H9 (cell line): ENCODE measurements around the gene BICDL1. TPM values are rescaled to one million over a fixed set of nuclear protein-coding genes. Genes with fewer than 3 reads are reported as not detected.
A peak's percentile ranks its signal among the peaks of the same experiment; 100 is the strongest.

Source experiments
- DNase-seq: peaks from one replicate; pipeline ENCODE4 v3.0.0-alpha.2; 2017
- H2AFZ ChIP-seq: one replicate; pipeline ENCODE4 v1.6.1; 2013; ENCODE audit warnings: mild to moderate bottlenecking, low read length, control low read depth, moderate library complexity
- H2AK5ac ChIP-seq: 2 replicates; pipeline ENCODE4 v1.6.1; 2013; ENCODE audit warnings: low read length, control low read depth, mixed read lengths; ENCODE audit not compliant: insufficient read length
- H2BK120ac ChIP-seq: one replicate; pipeline ENCODE4 v1.6.1; 2013; ENCODE audit warnings: low read depth, mild to moderate bottlenecking, low read length, control low read depth, inconsistent platforms; ENCODE audit not compliant: poor library complexity, severe bottlenecking
- H2BK12ac ChIP-seq: 2 replicates; pipeline ENCODE4 v1.6.1; 2013; ENCODE audit warnings: low read length, control low read depth, mixed read lengths, low read depth; ENCODE audit not compliant: insufficient read length
- H2BK15ac ChIP-seq: 2 replicates; pipeline ENCODE4 v1.6.1; 2013; ENCODE audit warnings: low read depth, low read length, control low read depth
- H2BK20ac ChIP-seq: one replicate; pipeline ENCODE4 v1.6.1; 2013; ENCODE audit warnings: low read depth, mild to moderate bottlenecking, low read length, control low read depth, inconsistent platforms; ENCODE audit not compliant: poor library complexity, severe bottlenecking
- H2BK5ac ChIP-seq: 2 replicates; pipeline ENCODE4 v1.6.1; 2013; ENCODE audit warnings: low read length, control low read depth, mixed read lengths; ENCODE audit not compliant: insufficient read length
- H3K14ac ChIP-seq: 2 replicates; pipeline ENCODE4 v1.6.1; 2013; ENCODE audit warnings: low read length, control low read depth; ENCODE audit not compliant: insufficient read depth
- H3K18ac ChIP-seq: 2 replicates; pipeline ENCODE4 v1.6.1; 2013; ENCODE audit warnings: low read depth, mild to moderate bottlenecking, mixed read lengths, low read length, control low read depth; ENCODE audit not compliant: insufficient read length
- H3K23ac ChIP-seq: 2 replicates; pipeline ENCODE4 v1.6.1; 2013; ENCODE audit warnings: low read length, control low read depth, mixed read lengths, low read depth; ENCODE audit not compliant: insufficient read length
- H3K23me2 ChIP-seq: 2 replicates; pipeline ENCODE4 v1.6.1; 2013; ENCODE audit warnings: low read depth, mild to moderate bottlenecking, mixed read lengths, low read length, control low read depth; ENCODE audit not compliant: insufficient read length, poor library complexity, severe bottlenecking
- H3K27ac ChIP-seq: 2 replicates; pipeline ENCODE4 v1.5.1; 2013; ENCODE audit warnings: low read length, control low read depth, mixed read lengths, low read depth; ENCODE audit not compliant: insufficient read length
- H3K27me3 ChIP-seq: 2 replicates; pipeline ENCODE4 v1.6.1; 2013; ENCODE audit warnings: low read length, control low read depth, inconsistent platforms; ENCODE audit not compliant: insufficient read depth
- H3K4ac ChIP-seq: 2 replicates; pipeline ENCODE4 v1.6.1; 2013; ENCODE audit warnings: low read depth, mild to moderate bottlenecking, control low read depth, inconsistent platforms, low read length, moderate library complexity
- H3K4me1 ChIP-seq: 2 replicates; pipeline ENCODE4 v1.6.1; 2013; ENCODE audit warnings: low read length, control low read depth, inconsistent platforms; ENCODE audit not compliant: insufficient read depth
- H3K4me2 ChIP-seq: 2 replicates; pipeline ENCODE4 v1.6.1; 2013; ENCODE audit warnings: low read length, control low read depth, mixed read lengths; ENCODE audit not compliant: insufficient read length, insufficient read depth
- H3K56ac ChIP-seq: 2 replicates; pipeline ENCODE4 v1.6.1; 2013; ENCODE audit warnings: low read depth, mild to moderate bottlenecking, mixed read lengths, low read length, control low read depth; ENCODE audit not compliant: insufficient read length
- H3K79me1 ChIP-seq: 2 replicates; pipeline ENCODE4 v1.6.1; 2013; ENCODE audit warnings: low read depth, mild to moderate bottlenecking, moderate library complexity, low read length, control low read depth, inconsistent platforms; ENCODE audit not compliant: insufficient read depth, poor library complexity, severe bottlenecking
- H3K79me2 ChIP-seq: 2 replicates; pipeline ENCODE4 v1.6.1; 2013; ENCODE audit warnings: low read length, control low read depth, inconsistent platforms; ENCODE audit not compliant: insufficient read depth
- H3K9ac ChIP-seq: 2 replicates; pipeline ENCODE4 v1.6.1; 2013; ENCODE audit warnings: low read length, control low read depth, mixed read lengths; ENCODE audit not compliant: insufficient read length; ENCODE audit errors: extremely low read depth
- H3K9me3 ChIP-seq: one replicate; pipeline ENCODE4 v1.6.1; 2013; ENCODE audit warnings: low read depth, low read length, inconsistent platforms; ENCODE audit not compliant: control insufficient read depth
- H3T11ph ChIP-seq: one replicate; pipeline ENCODE4 v1.6.1; 2013; ENCODE audit warnings: mild to moderate bottlenecking, low read length, control low read depth, inconsistent platforms
- H4K20me1 ChIP-seq: one replicate; pipeline ENCODE4 v1.6.1; 2013; ENCODE audit not compliant: control insufficient read depth, insufficient read length, insufficient read depth
- H4K5ac ChIP-seq: 2 replicates; pipeline ENCODE4 v1.6.1; 2013; ENCODE audit warnings: low read depth, mild to moderate bottlenecking, mixed read lengths, low read length, control low read depth; ENCODE audit not compliant: insufficient read length
- H4K8ac ChIP-seq: replicated peaks from 2 replicates; pipeline ENCODE4 v1.6.1; 2013; ENCODE audit warnings: low read length, control low read depth, mixed read lengths, low read depth; ENCODE audit not compliant: insufficient read length
- H4K91ac ChIP-seq: 2 replicates; pipeline ENCODE4 v1.6.1; 2013; ENCODE audit warnings: low read depth, mild to moderate bottlenecking, moderate library complexity, mixed read lengths, low read length, control low read depth; ENCODE audit not compliant: insufficient read length
- H3K27ac Mint-ChIP-seq, 3 experiments: 2 replicates in 2 of 3; 3 replicates in 1 of 3; pipeline ENCODE4 v1.8.0; 2020 to 2021; ENCODE audit warnings: mixed read lengths in 3 of 3, mild to moderate bottlenecking in 1 of 3, moderate library complexity in 1 of 3
- H3K27me3 Mint-ChIP-seq: 2 replicates; pipeline ENCODE4 v1.8.0; 2021; ENCODE audit warnings: low read depth, mild to moderate bottlenecking, moderate library complexity, mixed read lengths
- H3K36me3 Mint-ChIP-seq, 3 experiments: 2 replicates in 2 of 3; 3 replicates in 1 of 3; pipeline ENCODE4 v1.8.0; 2020 to 2021; ENCODE audit warnings: low read depth in 3 of 3, mixed read lengths in 3 of 3; ENCODE audit not compliant: insufficient read depth in 1 of 3
- H3K4me1 Mint-ChIP-seq, 2 experiments: 2 replicates each; pipeline ENCODE4 v1.8.0; 2020; ENCODE audit warnings: mixed read lengths in 2 of 2
- H3K4me3 Mint-ChIP-seq, 2 experiments: 2 replicates in 1 of 2; 3 replicates in 1 of 2; pipeline ENCODE4 v1.8.0; 2020 to 2021; ENCODE audit warnings: mild to moderate bottlenecking in 2 of 2, mixed read lengths in 2 of 2, moderate library complexity in 1 of 2
- H3K9me3 Mint-ChIP-seq, 2 experiments: 2 replicates in 1 of 2; 3 replicates in 1 of 2; pipeline ENCODE4 v1.8.0; 2020; ENCODE audit warnings: mild to moderate bottlenecking in 2 of 2, mixed read lengths in 2 of 2, moderate library complexity in 1 of 2
- CTCF ChIP-seq: fragments of 200-600 bp; sonication (generic); conservative IDR thresholded peaks from 3 replicates; pipeline ENCODE4 v1.8.0; 2021; ENCODE audit warnings: antibody characterized with exemption, mild to moderate bottlenecking
- WGBS: extraction: QIAGEN DNeasy Blood & Tissue Kit; methylation state at CpG from one replicate; pipeline ENCODE4 v1.1.7; 2013; ENCODE audit warnings: missing lambda C conversion rate, low lambda C conversion rate, mixed read lengths; ENCODE audit not compliant: insufficient read length; ENCODE audit errors: extremely low coverage; 5-methylcytosine and 5-hydroxymethylcytosine counted together
- total RNA-seq: library from RNA; stranded (reverse); gene quantifications from 2 replicates; pipeline ENCODE4 v1.2.1, GENCODE V29; 2021

BICDL1 gene
- total RNA-seq, 1 experiment from 2014 or later, result 13.8 TPM

GRCh38 chr12:119959435-119959834 lies 29.6 kb upstream of the BICDL1 start:
- Histone ChIP-seq H3K27ac (no peak overlapping the region), H4K20me1 (no peaks in the 10 kb centered on the region), H3K9me3 (no peaks in the 10 kb centered on the region), H3K56ac (no peak overlapping the region), H2AK5ac (no peak overlapping the region), H3K18ac (no peak overlapping the region), H3K23ac (no peak overlapping the region), H2BK20ac (no peak overlapping the region), H3K14ac (no peak overlapping the region), H2BK120ac (no peak overlapping the region), H3K79me1 (no peaks in the 10 kb centered on the region), H4K91ac (no peak overlapping the region), H4K5ac (no peak overlapping the region), H2BK5ac (no peak overlapping the region), H3K4me2 (no peak overlapping the region), H3K9ac (no peak overlapping the region), H2BK15ac (no peak overlapping the region), H3T11ph (no peak overlapping the region), H3K79me2 (no peaks in the 10 kb centered on the region), H3K4ac (no peak overlapping the region), H3K4me1 (no peaks in the 10 kb centered on the region), H2AFZ (no peak overlapping the region), H4K8ac (no peak overlapping the region), H3K23me2 (no peaks in the 10 kb centered on the region), H2BK12ac (no peak overlapping the region), H3K27me3 (no peaks in the 10 kb centered on the region)
- peak; percentile 27; the same call in 1 of the 3 replicates for TF ChIP-seq CTCF
- Mint-ChIP-seq H3K4me1 (no peaks in the 10 kb centered on the region), H3K27ac (no peak overlapping the region), H3K4me3 (no peak overlapping the region), H3K27me3 (peaks cover 7% of the 10 kb centered on the region; the same call in 1 of the 2 replicates), H3K9me3 (peaks cover 20 to 21% of the 10 kb centered on the region in 2 experiments), H3K36me3 (peaks cover 4 to 7% (median 6%) of the 10 kb centered on the region in 3 experiments; a peak in 4 of 7 replicates)
- no CpG with 5 or more reads among the region's 2 CpGs for WGBS
- no peak for DNase-seq
